ENCODE results near the gene ANK3. TPM values are rescaled to one million over a fixed set of nuclear protein-coding genes. Genes with fewer than 3 reads are reported as not detected.

The ANK3 gene
- total and polyA plus RNA-seq, 2 donors (not counting 1 experiment from before 2014, with no cell fraction given), result 0.50 to 0.79 TPM

DNA sequence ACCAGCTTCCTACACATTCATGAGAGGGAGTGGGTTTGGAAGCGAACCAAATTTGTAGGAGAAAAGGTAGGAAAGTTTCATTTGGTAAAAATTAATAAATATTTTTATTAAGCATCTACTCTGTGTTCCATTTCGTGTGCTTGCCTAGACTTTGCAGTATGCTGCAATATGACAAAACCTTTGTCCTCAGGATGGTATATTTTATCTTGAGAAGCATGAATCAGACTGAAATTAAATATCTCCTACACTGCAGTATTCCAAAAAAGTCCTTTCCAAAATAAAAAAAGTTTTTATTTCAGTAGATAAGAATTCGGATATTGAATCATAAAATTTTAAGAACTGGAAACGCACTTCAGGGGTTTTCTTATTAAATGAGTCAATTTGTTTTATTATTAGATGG lies 47.7 kb downstream of the ANK3 start:
- TF ChIP-seq, protein P1, sequence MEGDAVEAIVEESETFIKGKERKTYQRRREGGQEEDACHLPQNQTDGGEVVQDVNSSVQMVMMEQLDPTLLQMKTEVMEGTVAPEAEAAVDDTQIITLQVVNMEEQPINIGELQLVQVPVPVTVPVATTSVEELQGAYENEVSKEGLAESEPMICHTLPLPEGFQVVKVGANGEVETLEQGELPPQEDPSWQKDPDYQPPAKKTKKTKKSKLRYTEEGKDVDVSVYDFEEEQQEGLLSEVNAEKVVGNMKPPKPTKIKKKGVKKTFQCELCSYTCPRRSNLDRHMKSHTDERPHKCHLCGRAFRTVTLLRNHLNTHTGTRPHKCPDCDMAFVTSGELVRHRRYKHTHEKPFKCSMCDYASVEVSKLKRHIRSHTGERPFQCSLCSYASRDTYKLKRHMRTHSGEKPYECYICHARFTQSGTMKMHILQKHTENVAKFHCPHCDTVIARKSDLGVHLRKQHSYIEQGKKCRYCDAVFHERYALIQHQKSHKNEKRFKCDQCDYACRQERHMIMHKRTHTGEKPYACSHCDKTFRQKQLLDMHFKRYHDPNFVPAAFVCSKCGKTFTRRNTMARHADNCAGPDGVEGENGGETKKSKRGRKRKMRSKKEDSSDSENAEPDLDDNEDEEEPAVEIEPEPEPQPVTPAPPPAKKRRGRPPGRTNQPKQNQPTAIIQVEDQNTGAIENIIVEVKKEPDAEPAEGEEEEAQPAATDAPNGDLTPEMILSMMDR (conservative IDR thresholded peaks at IDR 0.05 in 1 of 2, IDR thresholded peaks at IDR 0.05 in 1 of 2; ENCODE audit: low read depth in 1 of 2, low read length in 2 of 2), result no peak
- no peak for TF ChIP-seq EZH2 (IDR thresholded peaks at IDR 0.05; ENCODE audit: low read length, missing control alignments)
- no peak overlapping the region for H3K4me3 ChIP-seq (replicated peaks in 1 of 4; ENCODE audit: control extremely low read depth in 1 of 4, insufficient read depth in 1 of 4, low read depth in 3 of 4, low read length in 4 of 4)

DNA sequence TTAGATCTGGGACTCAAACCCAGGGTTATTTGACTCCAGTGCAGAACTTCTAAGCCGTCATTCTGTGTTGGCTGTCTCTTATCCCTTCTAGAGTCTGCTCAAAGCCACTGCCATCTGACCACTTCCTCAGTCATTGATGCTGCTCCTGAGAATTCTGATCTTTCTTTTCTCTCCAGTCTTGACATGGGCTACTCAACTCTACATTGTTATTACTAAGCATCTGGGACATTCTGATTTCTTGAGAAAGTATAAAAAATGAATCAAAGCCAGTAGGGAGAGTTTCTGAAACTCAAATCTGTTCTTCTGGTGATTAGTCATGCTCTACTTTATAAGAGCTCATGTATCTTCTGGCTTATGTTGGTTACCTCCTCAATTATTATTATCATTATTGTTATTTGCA lies 48.7 kb downstream of the ANK3 start:
- no peak for TF ChIP-seq EZH2 (IDR thresholded peaks at IDR 0.05; ENCODE audit: low read length, missing control alignments)
- TF ChIP-seq, protein P1 (conservative IDR thresholded peaks at IDR 0.05 in 1 of 2, IDR thresholded peaks at IDR 0.05 in 1 of 2; ENCODE audit: low read depth in 1 of 2, low read length in 2 of 2), result no peak
- Histone ChIP-seq H3K27me3 (ENCODE audit: control insufficient read depth, insufficient read depth, low read length) (no peaks in the 10 kb centered on the region), H3K27ac (ENCODE audit: insufficient read depth, low read length) (no peak overlapping the region), H3K4me3 (replicated peaks in 1 of 4; ENCODE audit: control extremely low read depth in 1 of 4, insufficient read depth in 1 of 4, low read depth in 3 of 4, low read length in 4 of 4) (no peak overlapping the region), H3K9ac (ENCODE audit: insufficient read depth, low read length) (no peak overlapping the region), H3K4me1 (ENCODE audit: control insufficient read depth, extremely low read depth, insufficient read depth, low read length) (peaks cover 2% of the 10 kb centered on the region), H3K79me2 (ENCODE audit: control insufficient read depth, insufficient read depth, low read length) (no peaks in the 10 kb centered on the region), H2AFZ (ENCODE audit: low read length) (no peak overlapping the region), H4K20me1 (ENCODE audit: control insufficient read depth, extremely low read depth, insufficient read depth, low read length) (no peaks in the 10 kb centered on the region), H3K4me2 (ENCODE audit: extremely low read depth, insufficient read depth, low read length) (no peak overlapping the region), H3K9me3 (ENCODE audit: control insufficient read depth, insufficient read depth, low read depth, low read length) (no peaks in the 10 kb centered on the region), H3K36me3 (ENCODE audit: control insufficient read depth, insufficient read depth, low read length) (no peaks in the 10 kb centered on the region)
- no peak for DNase-seq (ENCODE audit: low read depth in 2 of 2)

More for the DNA sequence above, 47.7 kb downstream of the ANK3 start:
- peaks cover 2% of the 10 kb centered on the region for H3K4me1 ChIP-seq (ENCODE audit: control insufficient read depth, extremely low read depth, insufficient read depth, low read length)
- no peaks in the 10 kb centered on the region for H3K79me2 ChIP-seq (ENCODE audit: control insufficient read depth, insufficient read depth, low read length)
- H3K27ac ChIP-seq (ENCODE audit: insufficient read depth, low read length), result no peak overlapping the region
- DNase-seq (ENCODE audit: low read depth in 2 of 2), result no peak
- H3K27me3 ChIP-seq (ENCODE audit: control insufficient read depth, insufficient read depth, low read length), result no peaks in the 10 kb centered on the region
- H4K20me1 ChIP-seq (ENCODE audit: control insufficient read depth, extremely low read depth, insufficient read depth, low read length), result no peaks in the 10 kb centered on the region
- H3K36me3 ChIP-seq (ENCODE audit: control insufficient read depth, insufficient read depth, low read length), result no peaks in the 10 kb centered on the region
- no peak overlapping the region for H2AFZ ChIP-seq (ENCODE audit: low read length)
- H3K4me2 ChIP-seq (ENCODE audit: extremely low read depth, insufficient read depth, low read length), result no peak overlapping the region
- H3K9me3 ChIP-seq (ENCODE audit: control insufficient read depth, insufficient read depth, low read depth, low read length), result no peaks in the 10 kb centered on the region
- H3K9ac ChIP-seq (ENCODE audit: insufficient read depth, low read length), result no peak overlapping the region

DNA sequence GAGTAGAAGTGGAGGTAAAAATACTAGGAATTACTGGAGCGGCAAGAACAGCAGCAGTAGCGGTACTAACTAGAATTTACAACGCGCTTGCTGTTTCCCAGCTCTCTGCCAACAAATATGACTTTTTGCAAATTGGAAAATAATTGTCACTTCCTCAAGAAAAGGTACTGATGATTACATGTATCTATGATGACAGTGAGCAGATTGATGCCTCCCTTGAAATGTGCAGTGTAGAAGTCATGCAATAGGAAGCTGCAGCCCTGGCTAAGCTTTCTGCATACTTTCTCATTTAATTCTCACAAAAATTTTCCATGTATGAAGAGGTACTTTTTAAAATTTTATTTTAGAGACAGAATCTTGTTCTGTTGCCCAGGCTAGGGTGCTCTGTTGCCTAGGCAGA lies 49.9 kb downstream of the ANK3 start:
- peaks cover 2% of the 10 kb centered on the region for H3K4me1 ChIP-seq (ENCODE audit: control insufficient read depth, extremely low read depth, insufficient read depth, low read length)
- H3K79me2 ChIP-seq (ENCODE audit: control insufficient read depth, insufficient read depth, low read length), result no peaks in the 10 kb centered on the region
- no peaks in the 10 kb centered on the region for H4K20me1 ChIP-seq (ENCODE audit: control insufficient read depth, extremely low read depth, insufficient read depth, low read length)
- H3K27me3 ChIP-seq (ENCODE audit: control insufficient read depth, insufficient read depth, low read length), result no peaks in the 10 kb centered on the region
- no peak overlapping the region for H3K27ac ChIP-seq (ENCODE audit: insufficient read depth, low read length)
- H3K36me3 ChIP-seq (ENCODE audit: control insufficient read depth, insufficient read depth, low read length), result no peaks in the 10 kb centered on the region
- no peak overlapping the region for H3K4me3 ChIP-seq (replicated peaks in 1 of 4; ENCODE audit: control extremely low read depth in 1 of 4, insufficient read depth in 1 of 4, low read depth in 3 of 4, low read length in 4 of 4)
- H3K9ac ChIP-seq (ENCODE audit: insufficient read depth, low read length), result no peak overlapping the region
- TF ChIP-seq, protein P1 (conservative IDR thresholded peaks at IDR 0.05 in 1 of 2, IDR thresholded peaks at IDR 0.05 in 1 of 2; ENCODE audit: low read depth in 1 of 2, low read length in 2 of 2), result no peak
- no peak for TF ChIP-seq EZH2 (IDR thresholded peaks at IDR 0.05; ENCODE audit: low read length, missing control alignments)
- no peak overlapping the region for H3K4me2 ChIP-seq (ENCODE audit: extremely low read depth, insufficient read depth, low read length)
- no peak for DNase-seq (ENCODE audit: low read depth in 2 of 2)
- no peaks in the 10 kb centered on the region for H3K9me3 ChIP-seq (ENCODE audit: control insufficient read depth, insufficient read depth, low read depth, low read length)
- H2AFZ ChIP-seq (ENCODE audit: low read length), result no peak overlapping the region

All from fibroblast of lung (primary cell).